NCI-H2107 treated with DMSO at 0.1 percent for 48 hours (cell line): ENCODE data around the gene PUS7L.
"Not testable (repeated sequence)": the region's sequence is repeated elsewhere in the genome, so short reads cannot be mapped to it uniquely, and the experiment has no call there.

Experiments used
- DNase-seq: peaks from one replicate; lab custom pipeline; 2025; ENCODE audit not compliant: unreplicated experiment; lab: John Stamatoyannopoulos, UW

PUS7L gene

GRCh38 chr12:43758728-43759563 is at the start of gene PUS7L, which contains the start of gene IRAK4:
Gene PUS7L (minus strand): TSS chr12:43758790. CDS start chr12:43755245, 3,545 bp downstream.
Gene IRAK4 (plus strand): TSS chr12:43758951. CDS start chr12:43768112, 9,161 bp downstream.
- peak; percentile 96 for DNase-seq

GRCh38 chr12:43807386-43807785 is 48.8 kb upstream of the PUS7L start:
- no peak for DNase-seq

- no peak for DNase-seq
These were observed 48.1 kb upstream of the PUS7L start for GRCh38 chr12:43806737-43807072.

GRCh38 chr12:43805860-43806736 is 47.5 kb upstream of the PUS7L start, which contains the start of gene TWF1:
Gene TWF1 (minus strand): TSS chr12:43806317. CDS start chr12:43806245, 72 bp downstream.
- peak; percentile 59 for DNase-seq

- DNase-seq, result peak; percentile 28
These were observed 46.7 kb upstream of the PUS7L start for GRCh38 chr12:43805149-43805859.

GRCh38 chr12:43797561-43798217 is 39.1 kb upstream of the PUS7L start:
- no peak for DNase-seq

- DNase-seq, result no peak
These were observed 37.2 kb upstream of the PUS7L start for GRCh38 chr12:43795716-43796280.

GRCh38 chr12:43789941-43790340 is 31.4 kb upstream of the PUS7L start:
- no peak for DNase-seq

GRCh38 chr12:43786899-43787693 is 28.5 kb upstream of the PUS7L start:
- DNase-seq, result no peak

- no peak for DNase-seq
These were observed 17.9 kb upstream of the PUS7L start for GRCh38 chr12:43776498-43776897.

- DNase-seq, result no peak
These were observed 7.7 kb upstream of the PUS7L start for GRCh38 chr12:43766291-43766690.

GRCh38 chr12:43764528-43764927 is 5.9 kb upstream of the PUS7L start:
- DNase-seq, result no peak

GRCh38 chr12:43763769-43764168 is 5.2 kb upstream of the PUS7L start:
- no peak for DNase-seq

- DNase-seq, result no peak
These were observed 4.0 kb upstream of the PUS7L start for GRCh38 chr12:43762596-43762995.

GRCh38 chr12:43761500-43761899 is 2.9 kb upstream of the PUS7L start:
- no peak for DNase-seq

- DNase-seq, result no peak
These were observed 1.8 kb upstream of the PUS7L start for GRCh38 chr12:43760396-43760795.

- peak; percentile 67 for DNase-seq
These were observed 303 bp downstream of the PUS7L start for GRCh38 chr12:43758247-43758727.

- no peak for DNase-seq
These were observed 4.6 kb downstream of the PUS7L start for GRCh38 chr12:43754015-43754414.

- DNase-seq, result not testable (repeated sequence)
These were observed 7.2 kb downstream of the PUS7L start for GRCh38 chr12:43751360-43751759.
